Endothelial cell (in vitro differentiated cells): ENCODE results near the gene ELAVL4. TPM values are rescaled to one million over a fixed set of nuclear protein-coding genes. Genes with fewer than 3 reads are reported as not detected.

Experiments used
- DNase-seq: peaks from one replicate; pipeline ENCODE4 v3.0.0; 2021; ENCODE audit warnings: low spot score
- H3K27ac Mint-ChIP-seq: one replicate; pipeline ENCODE4 v1.8.0; 2021; ENCODE audit warnings: mixed read lengths, inconsistent platforms; ENCODE audit not compliant: unreplicated experiment
- H3K27me3 Mint-ChIP-seq: one replicate; pipeline ENCODE4 v1.8.0; 2021; ENCODE audit warnings: mild to moderate bottlenecking, moderate library complexity, mixed read lengths, inconsistent platforms; ENCODE audit not compliant: unreplicated experiment
- H3K36me3 Mint-ChIP-seq: one replicate; pipeline ENCODE4 v1.8.0; 2021; ENCODE audit warnings: mild to moderate bottlenecking, low read depth, mixed read lengths, inconsistent platforms; ENCODE audit not compliant: unreplicated experiment
- H3K4me1 Mint-ChIP-seq: one replicate; pipeline ENCODE4 v1.8.0; 2021; ENCODE audit warnings: mild to moderate bottlenecking, mixed read lengths, inconsistent platforms; ENCODE audit not compliant: unreplicated experiment
- H3K4me3 Mint-ChIP-seq: one replicate; pipeline ENCODE4 v1.8.0; 2021; ENCODE audit warnings: mild to moderate bottlenecking, mixed read lengths, inconsistent platforms; ENCODE audit not compliant: unreplicated experiment
- H3K9me3 Mint-ChIP-seq: one replicate; pipeline ENCODE4 v1.8.0; 2021; ENCODE audit warnings: mixed read lengths, inconsistent platforms; ENCODE audit not compliant: unreplicated experiment
- long read RNA-seq: library from polyadenylated mRNA; unstranded; transcript quantifications from one replicate; pipeline ENCODE4 v2.0.0, GENCODE V29; 2020; ENCODE audit not compliant: unreplicated experiment
- total RNA-seq: library from RNA; stranded (reverse); fragmentation: NEBNext Ultra II Directional; extraction: Animal tissue kit (Norgen Biotek cat#: 25700); gene quantifications from one replicate; pipeline ENCODE4 v1.2.1, GENCODE V29; 2021; ENCODE audit not compliant: unreplicated experiment
- TF ChIP-seq, protein P1 (sequence below): fragments of 200-600 bp; sonication (generic); IDR thresholded peaks from one replicate; pipeline ENCODE4 v1.5.0; 2021; ENCODE audit warnings: antibody characterized with exemption; ENCODE audit not compliant: unreplicated experiment

Gene ELAVL4
- 3.0 TPM for total RNA-seq
- long read RNA-seq, partial matches to known transcripts, result 0 of 3 reads
- long read RNA-seq, other reads (novel, unspliced or antisense), result 2 of 3 reads

DNA sequence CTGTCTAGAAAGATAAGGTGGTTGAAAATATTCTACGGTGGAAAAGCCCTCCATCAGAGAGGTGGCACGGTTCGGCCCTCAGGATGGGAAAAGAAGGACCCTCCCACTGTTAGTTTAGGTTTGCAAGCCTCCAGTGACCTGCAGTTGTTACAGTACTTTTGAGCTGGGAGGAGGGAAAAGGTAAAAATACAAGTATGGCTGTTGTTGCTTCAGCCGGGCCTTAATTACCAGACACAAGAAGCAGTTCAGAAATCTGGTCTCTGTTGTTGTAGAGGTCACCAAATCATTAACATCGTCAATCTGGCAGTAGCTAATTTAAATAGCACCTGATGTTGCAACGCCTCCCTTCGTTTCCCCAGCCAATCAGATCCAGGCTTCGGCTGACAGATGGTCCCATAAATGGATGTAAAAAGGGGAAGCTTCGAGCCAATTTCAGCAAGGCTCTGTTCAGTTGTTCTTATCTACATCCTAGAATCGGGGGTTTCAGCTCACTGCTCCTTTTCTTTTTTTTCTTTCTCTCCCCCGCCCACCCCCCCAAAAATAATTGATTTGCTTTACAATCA, at the start of gene ELAVL4:
ELAVL4 (plus strand) TSS at position 424 of the 563 bp plus-strand sequence. CDS start 270 bp downstream, outside the sequence.
- H3K27ac Mint-ChIP-seq, result no peak within 1 kb of the TSS

GRCh38 chr1:50060279-50060678, 48.4 kb upstream of the ELAVL4 start:
- Mint-ChIP-seq H3K4me1 (no peaks in the 10 kb centered on the region), H3K9me3 (no peaks in the 10 kb centered on the region), H3K27me3 (no peaks in the 10 kb centered on the region), H3K27ac (no peak overlapping the region), H3K4me3 (no peak overlapping the region), H3K36me3 (no peaks in the 10 kb centered on the region)
- DNase-seq, result no peak
- TF ChIP-seq, protein P1, sequence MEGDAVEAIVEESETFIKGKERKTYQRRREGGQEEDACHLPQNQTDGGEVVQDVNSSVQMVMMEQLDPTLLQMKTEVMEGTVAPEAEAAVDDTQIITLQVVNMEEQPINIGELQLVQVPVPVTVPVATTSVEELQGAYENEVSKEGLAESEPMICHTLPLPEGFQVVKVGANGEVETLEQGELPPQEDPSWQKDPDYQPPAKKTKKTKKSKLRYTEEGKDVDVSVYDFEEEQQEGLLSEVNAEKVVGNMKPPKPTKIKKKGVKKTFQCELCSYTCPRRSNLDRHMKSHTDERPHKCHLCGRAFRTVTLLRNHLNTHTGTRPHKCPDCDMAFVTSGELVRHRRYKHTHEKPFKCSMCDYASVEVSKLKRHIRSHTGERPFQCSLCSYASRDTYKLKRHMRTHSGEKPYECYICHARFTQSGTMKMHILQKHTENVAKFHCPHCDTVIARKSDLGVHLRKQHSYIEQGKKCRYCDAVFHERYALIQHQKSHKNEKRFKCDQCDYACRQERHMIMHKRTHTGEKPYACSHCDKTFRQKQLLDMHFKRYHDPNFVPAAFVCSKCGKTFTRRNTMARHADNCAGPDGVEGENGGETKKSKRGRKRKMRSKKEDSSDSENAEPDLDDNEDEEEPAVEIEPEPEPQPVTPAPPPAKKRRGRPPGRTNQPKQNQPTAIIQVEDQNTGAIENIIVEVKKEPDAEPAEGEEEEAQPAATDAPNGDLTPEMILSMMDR, result no peak

More for the DNA sequence above, at the start of gene ELAVL4:
- Mint-ChIP-seq H3K27me3 (no peaks in the 10 kb centered on the region), H3K4me1 (peaks cover 18% of the 10 kb centered on the region), H3K9me3 (no peaks in the 10 kb centered on the region), H3K4me3 (no peak within 1 kb of the TSS), H3K36me3 (no peaks in the 10 kb centered on the region)
- no peak for DNase-seq
- TF ChIP-seq, protein P1, result no peak

DNA sequence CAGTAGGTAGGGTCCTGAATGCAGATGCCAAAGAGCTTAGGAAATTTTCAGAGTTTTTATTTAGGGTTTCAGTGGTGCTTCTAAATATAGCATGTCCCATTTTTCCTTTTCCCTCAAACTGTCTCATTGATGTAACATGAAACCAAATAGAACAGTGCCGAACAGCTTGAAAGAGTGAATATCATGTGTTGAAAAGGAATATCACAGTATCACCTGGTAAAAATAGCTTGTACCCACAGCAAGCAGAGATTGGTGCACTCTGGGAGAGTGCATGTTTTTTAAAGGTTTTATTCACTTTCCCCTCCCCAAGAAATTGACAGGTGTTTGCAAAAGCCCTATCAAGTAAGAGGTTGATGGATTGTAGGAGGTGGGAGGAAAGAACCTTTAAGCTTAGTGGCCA, 41.9 kb upstream of the ELAVL4 start:
- H3K27ac Mint-ChIP-seq, result no peak overlapping the region
- DNase-seq, result no peak
- no peaks in the 10 kb centered on the region for H3K27me3 Mint-ChIP-seq
- H3K4me1 Mint-ChIP-seq, result no peaks in the 10 kb centered on the region
- H3K4me3 Mint-ChIP-seq, result no peak overlapping the region
- no peaks in the 10 kb centered on the region for H3K9me3 Mint-ChIP-seq
- TF ChIP-seq, protein P1, result no peak
- no peaks in the 10 kb centered on the region for H3K36me3 Mint-ChIP-seq

DNA sequence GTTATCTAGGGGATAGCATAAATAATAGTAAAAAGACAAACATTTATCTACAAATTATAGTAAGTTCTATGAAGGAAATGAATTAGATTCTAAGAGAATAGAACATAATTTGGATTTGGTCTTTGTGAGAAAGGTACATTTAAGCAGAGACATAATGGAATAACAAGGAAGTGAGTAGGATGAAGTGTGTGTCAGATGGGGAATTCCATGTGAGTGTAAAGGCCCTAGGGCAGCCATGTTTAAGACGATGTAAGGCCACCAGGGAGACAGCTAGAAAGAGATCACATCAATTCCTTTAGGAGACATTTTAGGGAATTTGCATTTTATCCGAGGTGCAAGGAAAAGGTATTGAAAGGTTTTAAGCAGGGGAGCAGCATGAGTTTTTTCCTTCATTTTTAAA, 33.8 kb upstream of the ELAVL4 start:
- Mint-ChIP-seq H3K36me3 (no peaks in the 10 kb centered on the region), H3K4me1 (no peaks in the 10 kb centered on the region), H3K27me3 (no peaks in the 10 kb centered on the region), H3K4me3 (no peak overlapping the region), H3K9me3 (no peaks in the 10 kb centered on the region), H3K27ac (no peak overlapping the region)
- no peak for DNase-seq
- TF ChIP-seq, protein P1, result no peak

DNA sequence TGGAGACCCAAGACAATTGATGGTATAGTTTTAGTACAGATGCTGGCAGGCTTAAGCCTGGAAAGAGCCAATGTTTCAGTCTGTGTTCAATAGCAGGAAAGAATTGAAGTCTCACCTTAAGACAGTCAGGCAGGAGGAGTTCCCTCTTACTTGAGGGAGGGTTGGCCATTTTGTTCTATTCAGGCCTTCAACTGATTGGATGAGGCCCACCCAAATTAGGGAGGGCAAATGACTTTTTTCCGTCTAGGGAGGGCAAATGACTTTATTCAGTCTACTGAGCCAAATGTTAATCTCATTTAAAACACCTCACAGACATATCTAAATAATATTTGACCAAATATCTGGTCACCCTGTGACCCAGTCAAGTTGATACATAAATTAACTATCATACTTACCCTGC, 31.4 kb upstream of the ELAVL4 start:
- Mint-ChIP-seq H3K4me1 (no peaks in the 10 kb centered on the region), H3K27ac (no peak overlapping the region), H3K9me3 (no peaks in the 10 kb centered on the region), H3K36me3 (no peaks in the 10 kb centered on the region), H3K27me3 (no peaks in the 10 kb centered on the region), H3K4me3 (no peak overlapping the region)
- DNase-seq, result no peak
- TF ChIP-seq, protein P1, result no peak
